Upper lobe of left lung (tissue), 6 donors: ENCODE results near the gene RALGAPA2. TPM values are rescaled to one million over a fixed set of nuclear protein-coding genes. Genes with fewer than 3 reads are reported as not detected.

Experiments used
- ATAC-seq, 2 donors: fragments of 200-7000 bp; cut with Tn5 transposase; one replicate each; pipeline ENCODE4 v1.9.1; 2022; ENCODE audit warnings: mild to moderate bottlenecking in 2 of 2, moderate library complexity in 2 of 2; ENCODE audit not compliant: low FRiP score in 2 of 2
- DNase-seq, 2 donors: peaks; one replicate each; pipeline ENCODE4 v3.0.0-alpha.2; 2019 to 2020
- H3K27ac ChIP-seq, 4 donors: fragments of 200-600 bp; sonication (generic); one replicate each; pipeline ENCODE4 v1.5.1; 2016 to 2019
- H3K27me3 ChIP-seq, 4 donors: fragments of 200-600 bp; sonication (generic); one replicate each; pipeline ENCODE4 v1.5.1; 2017 to 2019
- H3K36me3 ChIP-seq, 4 donors: fragments of 200-600 bp; sonication (generic); one replicate each; pipeline ENCODE4 v1.5.1; 2016 to 2019
- H3K4me1 ChIP-seq, 4 donors: fragments of 200-600 bp; sonication (generic); one replicate each; pipeline ENCODE4 v1.5.1; 2018 to 2019
- H3K4me3 ChIP-seq, 4 donors: fragments of 200-600 bp; sonication (generic); one replicate each; pipeline ENCODE4 v1.5.1; 2017 to 2019; ENCODE audit warnings: mild to moderate bottlenecking in 2 of 4, moderate library complexity in 1 of 4
- H3K9me3 ChIP-seq, 4 donors: fragments of 200-600 bp; sonication (generic); one replicate each; pipeline ENCODE4 v1.5.1; 2018 to 2019
- EP300 ChIP-seq, 4 donors: sonication (generic); formaldehyde crosslinking; IDR thresholded peaks; one replicate each; pipeline ENCODE4 v1.5.1; 2017; ENCODE audit warnings: antibody characterized with exemption in 4 of 4, control low read depth in 2 of 4
- POLR2A ChIP-seq, 4 donors: fragments of 450-650 bp; IDR thresholded peaks; one replicate each; pipeline ENCODE4 v1.5.1; 2016 to 2017; ENCODE audit warnings: antibody characterized with exemption in 4 of 4, mild to moderate bottlenecking in 2 of 4
- POLR2AphosphoS5 ChIP-seq, 2 donors: sonication (generic); formaldehyde crosslinking; IDR thresholded peaks; one replicate each; pipeline ENCODE4 v1.5.1; 2017; ENCODE audit warnings: antibody characterized with exemption in 2 of 2
- WGBS, 2 donors: methylation state at CpG; one replicate each; pipeline ENCODE4 v1.1.5; 2017 to 2018; 5-methylcytosine and 5-hydroxymethylcytosine counted together
- total RNA-seq, 6 donors: library from RNA; depleted of rRNA in 4 of 6; stranded (reverse); fragments of >200 nt in 4 of 6; gene quantifications; one replicate each; pipeline versions ENCODE4 v1.1.0 to v1.2.1, GENCODE V29; 2016 to 2021
- TF ChIP-seq, protein P1 (sequence below), 6 experiments: fragments of 450-650 bp in 4 of 6; fragments of 200-600 bp in 2 of 6; sonication (generic) in 2 of 6; IDR thresholded peaks; one replicate each; pipeline ENCODE4 v1.5.1; 2016 to 2019; ENCODE audit warnings: antibody characterized with exemption in 6 of 6
- donor health status: DM: no; HTN: no; CAD: no; lungs with moderate emphysema.
- donor health status: DM: no; HTN: yes; CAD: no; lungs with severe emphysema.

The RALGAPA2 gene
- total RNA-seq, 6 donors from 2014 or later, result 50.8 to 95.3 (median 65.3) TPM

DNA sequence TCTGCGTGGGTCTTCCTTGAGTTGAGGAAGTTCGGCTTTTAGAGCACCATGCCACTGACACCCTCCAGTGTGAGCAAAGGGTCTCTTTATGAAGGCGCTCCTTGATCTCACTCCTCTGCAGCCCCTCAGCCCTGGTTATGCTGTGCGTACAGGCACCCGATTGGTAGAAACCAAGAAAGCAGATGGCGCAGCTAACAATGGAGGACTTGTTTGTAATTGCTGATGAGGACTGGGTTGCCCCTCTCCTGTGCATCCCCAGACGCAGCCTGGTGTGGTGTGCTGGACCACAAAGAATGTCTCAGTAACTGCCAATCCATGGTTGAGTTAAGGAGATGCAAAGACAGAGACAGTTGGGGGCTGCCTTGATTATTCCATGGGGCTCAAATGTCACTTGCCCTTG, 314.3 kb downstream of the RALGAPA2 start:
- no peak overlapping the region for H3K27ac ChIP-seq
- H3K4me1 ChIP-seq, result no peaks in the 10 kb centered on the region
- H3K27me3 ChIP-seq, result no peaks in the 10 kb centered on the region
- H3K36me3 ChIP-seq, result peaks cover 0 to 73% (median 33%) of the 10 kb centered on the region in 4 donors
- ATAC-seq, result no peak
- TF ChIP-seq, protein P1, sequence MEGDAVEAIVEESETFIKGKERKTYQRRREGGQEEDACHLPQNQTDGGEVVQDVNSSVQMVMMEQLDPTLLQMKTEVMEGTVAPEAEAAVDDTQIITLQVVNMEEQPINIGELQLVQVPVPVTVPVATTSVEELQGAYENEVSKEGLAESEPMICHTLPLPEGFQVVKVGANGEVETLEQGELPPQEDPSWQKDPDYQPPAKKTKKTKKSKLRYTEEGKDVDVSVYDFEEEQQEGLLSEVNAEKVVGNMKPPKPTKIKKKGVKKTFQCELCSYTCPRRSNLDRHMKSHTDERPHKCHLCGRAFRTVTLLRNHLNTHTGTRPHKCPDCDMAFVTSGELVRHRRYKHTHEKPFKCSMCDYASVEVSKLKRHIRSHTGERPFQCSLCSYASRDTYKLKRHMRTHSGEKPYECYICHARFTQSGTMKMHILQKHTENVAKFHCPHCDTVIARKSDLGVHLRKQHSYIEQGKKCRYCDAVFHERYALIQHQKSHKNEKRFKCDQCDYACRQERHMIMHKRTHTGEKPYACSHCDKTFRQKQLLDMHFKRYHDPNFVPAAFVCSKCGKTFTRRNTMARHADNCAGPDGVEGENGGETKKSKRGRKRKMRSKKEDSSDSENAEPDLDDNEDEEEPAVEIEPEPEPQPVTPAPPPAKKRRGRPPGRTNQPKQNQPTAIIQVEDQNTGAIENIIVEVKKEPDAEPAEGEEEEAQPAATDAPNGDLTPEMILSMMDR (IDR thresholded peaks at IDR 0.05), result no peak
- TF ChIP-seq EP300 (IDR thresholded peaks at IDR 0.05), result no peak
- TF ChIP-seq POLR2AphosphoS5 (IDR thresholded peaks at IDR 0.05), result no peak
- no peak for TF ChIP-seq POLR2A (IDR thresholded peaks at IDR 0.05)
- WGBS, 2 donors, result 94 to 97% methylated on average over 7 of the region's 7 CpGs
- no peak overlapping the region for H3K4me3 ChIP-seq
- DNase-seq, result no peak
- no peaks in the 10 kb centered on the region for H3K9me3 ChIP-seq

DNA sequence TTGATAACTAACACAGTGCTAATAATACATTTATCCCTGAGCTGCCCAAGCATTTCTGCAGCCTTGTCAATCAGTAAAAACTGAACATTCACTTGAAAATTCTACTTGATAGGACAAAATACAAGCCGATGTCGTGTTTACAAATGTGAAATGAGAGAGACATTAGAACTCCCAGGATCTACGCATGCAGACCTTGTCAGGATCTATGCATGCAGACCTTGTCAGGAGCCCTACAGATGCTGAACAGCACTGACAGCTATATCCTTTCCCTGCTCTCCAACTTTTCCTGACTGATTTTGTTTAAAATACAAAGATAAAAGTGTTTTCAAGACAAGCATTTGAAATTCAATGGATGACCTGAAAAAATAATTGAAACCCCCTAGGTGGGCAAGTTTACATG, 315.6 kb downstream of the RALGAPA2 start:
- ATAC-seq (no peak), DNase-seq (no peak)
- peaks cover 0 to 73% (median 37%) of the 10 kb centered on the region in 4 donors for H3K36me3 ChIP-seq

DNA sequence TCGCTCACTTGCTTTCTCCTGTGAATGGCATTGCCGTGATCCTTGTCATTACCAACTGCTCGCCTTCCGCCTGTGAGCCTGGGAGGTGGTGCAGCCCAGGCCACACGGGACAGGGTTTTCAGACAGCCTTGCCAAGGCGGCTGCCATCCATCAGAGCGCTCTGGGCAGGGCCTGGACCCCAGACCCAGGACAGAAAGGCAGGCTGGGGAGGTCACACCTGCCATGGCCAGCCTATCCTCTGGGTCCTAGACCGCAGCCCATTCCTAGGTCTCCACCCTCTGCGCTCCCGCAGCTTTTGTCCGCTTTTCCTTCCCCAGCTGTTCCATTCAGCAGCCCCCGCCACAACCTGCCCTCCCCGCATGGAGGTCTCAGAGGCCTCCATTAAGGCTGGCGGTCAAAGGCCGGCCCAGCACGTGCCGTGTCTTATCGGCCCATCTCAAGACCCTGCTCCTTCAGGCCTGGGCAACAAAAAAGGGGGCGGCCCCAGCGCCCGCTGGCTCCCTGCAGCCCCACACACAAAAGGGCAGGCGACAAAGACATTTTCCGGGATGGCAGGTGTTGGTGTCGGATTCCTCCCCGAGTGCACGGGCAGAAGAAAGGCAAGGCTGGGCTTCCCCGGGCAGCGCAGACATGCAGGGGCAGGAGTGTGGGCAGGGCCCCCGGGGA, 316.4 kb downstream of the RALGAPA2 start:
- Histone ChIP-seq H3K9me3 (no peaks in the 10 kb centered on the region), H3K36me3 (peaks cover 0 to 78% (median 44%) of the 10 kb centered on the region in 4 donors), H3K27ac (no peak overlapping the region), H3K4me3 (no peak overlapping the region), H3K27me3 (no peaks in the 10 kb centered on the region), H3K4me1 (no peaks in the 10 kb centered on the region)
- TF ChIP-seq POLR2AphosphoS5 (IDR thresholded peaks at IDR 0.05) (no peak), EP300 (IDR thresholded peaks at IDR 0.05) (no peak), POLR2A (IDR thresholded peaks at IDR 0.05) (no peak)
- TF ChIP-seq, protein P1 (IDR thresholded peaks at IDR 0.05), result no peak
- WGBS, 2 donors, result 88 to 94% methylated on average over 21 to 29 of the region's 29 CpGs
- ATAC-seq (no peak), DNase-seq (peak in 1 of 2 donors; percentile 67)

More for the DNA sequence above, 315.6 kb downstream of the RALGAPA2 start:
- no peaks in the 10 kb centered on the region for H3K4me1 ChIP-seq
- WGBS, 2 donors, result 92 to 95% methylated on average over 3 of the region's 3 CpGs
- TF ChIP-seq EP300 (IDR thresholded peaks at IDR 0.05) (no peak), POLR2AphosphoS5 (IDR thresholded peaks at IDR 0.05) (no peak), POLR2A (IDR thresholded peaks at IDR 0.05) (no peak)
- TF ChIP-seq, protein P1 (IDR thresholded peaks at IDR 0.05), result no peak
- no peaks in the 10 kb centered on the region for H3K27me3 ChIP-seq
- H3K27ac ChIP-seq, result no peak overlapping the region
- H3K9me3 ChIP-seq, result no peaks in the 10 kb centered on the region
- no peak overlapping the region for H3K4me3 ChIP-seq

DNA sequence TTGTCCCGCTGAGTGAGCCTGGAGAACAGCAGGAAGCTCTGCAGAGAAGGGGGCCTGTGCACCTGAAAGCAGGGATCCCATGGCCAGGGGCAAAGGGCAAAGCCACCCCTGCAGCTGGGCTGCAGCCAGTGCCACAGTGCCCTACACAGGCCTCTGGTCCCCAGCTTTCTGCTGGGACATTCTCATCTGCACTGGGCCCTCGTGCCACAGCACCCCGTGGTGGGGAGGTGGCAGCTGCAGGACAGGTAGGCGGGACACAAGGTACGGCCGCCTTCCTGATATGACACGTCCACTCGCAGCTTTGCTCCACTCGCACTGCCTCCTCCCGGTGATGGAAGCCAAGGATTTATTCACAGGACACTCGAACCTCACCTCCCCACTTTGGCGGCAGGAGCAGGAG, 317.4 kb downstream of the RALGAPA2 start:
- Histone ChIP-seq H3K9me3 (no peaks in the 10 kb centered on the region), H3K4me1 (no peaks in the 10 kb centered on the region), H3K4me3 (no peak overlapping the region), H3K27ac (no peak overlapping the region), H3K36me3 (peaks cover 0 to 88% (median 50%) of the 10 kb centered on the region in 4 donors), H3K27me3 (no peaks in the 10 kb centered on the region)
- WGBS, 2 donors, result 90 to 93% methylated on average over 5 to 12 of the region's 12 CpGs
- TF ChIP-seq EP300 (IDR thresholded peaks at IDR 0.05) (no peak), POLR2A (IDR thresholded peaks at IDR 0.05) (no peak), POLR2AphosphoS5 (IDR thresholded peaks at IDR 0.05) (no peak)
- TF ChIP-seq, protein P1 (IDR thresholded peaks at IDR 0.05), result no peak
- DNase-seq, result peak in 1 of 2 donors; percentile 61
- ATAC-seq, result no peak
